Kasumi-1 (cell line): ENCODE results near the gene NCAM1.

Source experiments
- DNase-seq, 2 experiments: peaks; one replicate each; lab custom pipeline; 2025; lab: John Stamatoyannopoulos, UW

The NCAM1 gene

GRCh38 chr11:113172382-113172951 is 211.2 kb downstream of the NCAM1 start:
- no peak for DNase-seq

- DNase-seq, result no peak
These were observed 211.9 kb downstream of the NCAM1 start for GRCh38 chr11:113173126-113173525.

GRCh38 chr11:113174882-113175281 is 213.7 kb downstream of the NCAM1 start:
- DNase-seq, result no peak

- no peak for DNase-seq
These were observed 215.6 kb downstream of the NCAM1 start for GRCh38 chr11:113176599-113177360.

GRCh38 chr11:113177671-113178070 is 216.5 kb downstream of the NCAM1 start:
- no peak for DNase-seq

GRCh38 chr11:113178381-113179070 is 217.3 kb downstream of the NCAM1 start:
- no peak for DNase-seq

- no peak for DNase-seq
These were observed 218.0 kb downstream of the NCAM1 start for GRCh38 chr11:113179181-113179704.

GRCh38 chr11:113181094-113181493 is 219.9 kb downstream of the NCAM1 start:
- no peak for DNase-seq

GRCh38 chr11:113182288-113182687 is 221.1 kb downstream of the NCAM1 start:
- no peak for DNase-seq

GRCh38 chr11:113184498-113184897 is 223.3 kb downstream of the NCAM1 start:
- DNase-seq, result no peak

- DNase-seq, result no peak
These were observed 227.2 kb downstream of the NCAM1 start for GRCh38 chr11:113188371-113188834.

- DNase-seq, result no peak
These were observed 228.9 kb downstream of the NCAM1 start for GRCh38 chr11:113189909-113190667.

- no peak for DNase-seq
These were observed 231.1 kb downstream of the NCAM1 start for GRCh38 chr11:113192121-113192925.

- no peak for DNase-seq
These were observed 231.8 kb downstream of the NCAM1 start for GRCh38 chr11:113193016-113193415.

GRCh38 chr11:113193946-113194345 is 232.7 kb downstream of the NCAM1 start:
- no peak for DNase-seq

GRCh38 chr11:113195728-113196127 is 234.5 kb downstream of the NCAM1 start:
- no peak for DNase-seq

- no peak for DNase-seq
These were observed 236.2 kb downstream of the NCAM1 start for GRCh38 chr11:113197446-113197845.

- no peak for DNase-seq
These were observed 237.9 kb downstream of the NCAM1 start for GRCh38 chr11:113198972-113199661.

- DNase-seq, result no peak
These were observed 238.6 kb downstream of the NCAM1 start for GRCh38 chr11:113199866-113200265.

GRCh38 chr11:113201054-113201818 is 240.0 kb downstream of the NCAM1 start:
- no peak for DNase-seq
